Measurements from ENCODE around the gene CBL. TPM values are rescaled to one million over a fixed set of nuclear protein-coding genes. Genes with fewer than 3 reads are reported as not detected.

CBL gene
- total and polyA plus RNA-seq, 8 donors = 2.0 to 9.8 (median 3.8) TPM

- ATAC-seq (no peak), DNase-seq (no peak), FAIRE-seq (no peak)
- Histone ChIP-seq H3K27me3 (no peaks in the 10 kb centered on the region), H3K36me3 (no peaks in the 10 kb centered on the region), H3K9me3 (no peaks in the 10 kb centered on the region), H3K4me1 (peaks cover 0 to 5% (median 2%) of the 10 kb centered on the region in 3 donors), H3K27ac (no peak overlapping the region), H3K4me3 (no peak overlapping the region)
- TF ChIP-seq CTCF (IDR thresholded peaks at IDR 0.05) = no peak
- 79 to 81% methylated on average over 7 of the region's 7 CpGs for WGBS, 2 donors
- intact Hi-C loops (cut with DNase I) = no loop called here
Measured at GRCh38 chr11:119202554-119202953, 3.6 kb upstream of the CBL start.

GRCh38 chr11:119204066-119204465, 2.1 kb upstream of the CBL start:
- no peak for TF ChIP-seq CTCF (IDR thresholded peaks at IDR 0.05)
- DNase-seq = no peak
- WGBS, 2 donors = 87 to 90% methylated on average over 9 of the region's 9 CpGs
- no peaks in the 10 kb centered on the region for H3K27me3 ChIP-seq
- ATAC-seq = no peak
- H3K4me1 ChIP-seq = peaks cover 0 to 9% (median 4%) of the 10 kb centered on the region in 3 donors
- intact Hi-C loops (cut with DNase I) = no loop called here
- no peaks in the 10 kb centered on the region for H3K9me3 ChIP-seq
- H3K4me3 ChIP-seq = no peak overlapping the region
- no peak overlapping the region for H3K27ac ChIP-seq
- FAIRE-seq = no peak
- H3K36me3 ChIP-seq = no peaks in the 10 kb centered on the region

GRCh38 chr11:119205080-119205479, 1.1 kb upstream of the CBL start:
- no peak for TF ChIP-seq CTCF (IDR thresholded peaks at IDR 0.05)
- Histone ChIP-seq H3K27ac (peak overlapping the region in 2 of 4 donors; percentile 90 to 94), H3K4me1 (peaks cover 0 to 9% (median 4%) of the 10 kb centered on the region in 3 donors), H3K27me3 (no peaks in the 10 kb centered on the region), H3K4me3 (peak overlapping the region in 2 of 4 donors; percentile 79 to 99), H3K9me3 (no peaks in the 10 kb centered on the region), H3K36me3 (no peaks in the 10 kb centered on the region)
- ATAC-seq = no peak
- DNase-seq = no peak
- intact Hi-C loops (cut with DNase I) = no loop called here
- WGBS, 2 donors = 72 to 73% methylated on average over 10 of the region's 10 CpGs
- FAIRE-seq = no peak

GRCh38 chr11:119206511-119207414, 624 bp downstream of the CBL start:
- no peaks in the 10 kb centered on the region for H3K27me3 ChIP-seq
- intact Hi-C loops (cut with DNase I) = no loop called here
- 2% methylated on average over 26 to 40 of the region's 41 CpGs for WGBS, 2 donors
- H3K4me3 ChIP-seq = peak overlapping the region; percentile 48 to 99 (median 88)
- peak in 4 of 6 donors; percentile 44 to 76 (median 68) for DNase-seq
- FAIRE-seq = no peak
- H3K4me1 ChIP-seq = peaks cover 0 to 9% (median 4%) of the 10 kb centered on the region in 3 donors
- no peak for TF ChIP-seq CTCF (IDR thresholded peaks at IDR 0.05)
- H3K27ac ChIP-seq = peak overlapping the region; percentile 61 to 94 (median 84)
- no peaks in the 10 kb centered on the region for H3K36me3 ChIP-seq
- peak; percentile 9 to 39 (median 26) for ATAC-seq
- no peaks in the 10 kb centered on the region for H3K9me3 ChIP-seq

All from pancreas (tissue), 10 donors.